GM18499 (cell line): ENCODE measurements around the gene KRTAP6-2.

ENCODE experiments used
- ATAC-seq: cut with Tn5 transposase; IDR thresholded peaks from one replicate; pipeline ENCODE4 v1.9.1; 2021; ENCODE audit warnings: moderate number of reproducible peaks; ENCODE audit not compliant: insufficient read depth, unreplicated experiment

Gene KRTAP6-2

DNA sequence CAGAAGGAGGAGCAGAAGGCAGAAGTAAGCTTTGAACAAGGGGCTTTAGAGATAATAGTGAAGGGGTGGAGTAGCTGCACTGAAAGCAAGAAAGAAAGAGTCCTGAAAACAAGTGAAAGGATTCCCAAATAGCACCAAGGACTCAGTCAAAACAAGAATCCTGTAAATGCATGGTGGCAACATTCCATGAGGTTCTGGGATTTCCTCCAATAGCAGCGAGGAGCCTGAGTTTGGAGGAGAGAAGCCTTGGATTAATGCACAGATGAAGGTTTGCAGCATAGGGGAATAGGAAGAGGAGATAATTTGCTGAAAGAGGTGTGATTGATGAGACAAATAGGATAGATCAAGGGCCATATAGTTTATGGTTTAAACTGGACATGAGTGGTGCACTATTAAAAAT, 19.4 kb downstream of the KRTAP6-2 start:
- no peak for ATAC-seq

DNA sequence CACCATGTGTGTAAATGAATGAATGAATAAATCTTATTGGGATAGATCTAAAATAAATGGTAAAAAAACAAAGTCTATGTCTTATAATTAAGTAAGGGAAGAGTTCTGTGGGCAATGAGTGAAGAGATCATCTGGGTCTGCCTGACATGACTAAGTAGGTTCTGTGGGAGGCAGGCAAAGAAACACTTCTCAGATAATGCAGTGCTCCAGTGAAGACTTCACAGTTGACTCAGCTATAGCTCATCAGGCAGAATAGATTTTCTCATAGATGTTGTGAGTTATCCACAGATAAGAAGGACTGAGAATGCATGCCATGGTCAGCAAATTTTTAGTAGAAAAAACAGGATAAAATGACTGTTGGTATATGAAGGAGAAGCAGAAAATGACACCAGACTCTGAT, 20.9 kb downstream of the KRTAP6-2 start:
- ATAC-seq, result no peak

DNA sequence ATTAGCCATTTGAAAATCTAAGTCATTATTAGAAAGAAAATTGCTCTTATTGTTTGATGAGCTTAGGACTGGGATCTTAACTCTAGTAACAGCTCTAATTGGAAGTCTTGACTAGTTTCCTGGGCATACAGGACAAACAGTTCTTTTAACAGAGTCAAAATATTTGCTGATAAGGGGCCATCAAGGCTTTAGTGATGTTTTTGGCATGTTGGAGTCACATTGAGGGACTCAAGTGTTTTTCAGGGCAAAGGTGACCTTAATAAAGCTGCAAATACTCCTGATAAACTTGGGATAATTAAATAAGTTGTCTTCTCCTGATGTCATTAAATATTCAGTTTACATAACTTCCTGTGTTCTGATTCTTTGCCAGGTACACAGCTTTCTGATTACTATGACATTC, 31.1 kb downstream of the KRTAP6-2 start:
- no peak for ATAC-seq

DNA sequence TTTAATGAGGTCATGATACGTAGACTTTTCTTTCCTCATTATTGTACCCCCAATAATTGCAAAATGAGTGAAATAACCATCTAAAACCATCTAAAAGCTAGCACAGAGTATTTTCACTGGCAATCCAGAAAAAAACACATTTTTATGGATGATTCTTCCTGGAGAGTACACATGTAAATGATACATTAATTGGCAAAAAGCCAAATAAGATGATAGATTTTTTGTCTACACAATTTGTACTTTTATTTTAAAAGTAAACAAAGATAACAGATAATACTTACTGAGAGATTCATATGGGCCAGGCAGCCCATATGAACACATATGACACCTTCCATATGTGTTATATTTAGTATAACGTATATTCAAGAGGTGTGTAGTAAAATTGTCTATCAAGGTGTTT, 35.1 kb downstream of the KRTAP6-2 start:
- ATAC-seq, result no peak

DNA sequence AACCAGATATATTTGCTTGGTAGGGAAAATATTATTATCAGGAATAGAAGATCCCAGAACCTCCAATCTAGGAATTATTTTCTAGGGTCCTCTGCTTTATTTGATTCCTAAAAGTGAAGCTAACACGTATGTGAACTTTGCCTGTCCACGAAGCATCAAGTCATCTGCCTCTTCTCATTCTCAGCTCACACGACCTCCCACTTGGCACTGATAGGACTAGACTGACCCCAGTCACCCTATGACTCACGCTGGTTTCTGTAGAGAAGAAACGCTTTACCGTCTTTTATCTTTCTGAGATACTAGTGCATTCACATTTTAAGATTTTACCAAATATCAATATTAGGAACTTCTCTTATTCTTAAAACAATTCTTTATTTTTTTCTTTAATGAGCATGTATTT, 35.6 kb downstream of the KRTAP6-2 start:
- ATAC-seq, result no peak

DNA sequence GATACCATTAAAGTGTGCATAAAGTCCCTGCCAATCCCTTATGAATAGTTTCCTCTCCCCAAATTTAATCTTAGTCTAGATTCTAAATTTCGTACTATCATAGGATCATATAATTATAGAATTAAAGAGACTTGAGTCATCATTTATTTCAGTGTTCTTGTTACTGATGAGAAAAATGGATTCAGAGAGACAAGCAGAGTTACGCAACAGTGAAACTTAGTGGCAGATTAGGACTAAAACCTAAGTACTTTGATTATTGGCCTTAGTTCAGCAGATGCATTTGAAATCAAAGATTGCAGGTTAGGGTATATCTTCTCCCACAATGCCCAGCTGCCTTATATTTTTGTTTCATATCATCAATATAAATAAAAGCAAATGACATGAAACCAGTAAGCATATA, 36.7 kb downstream of the KRTAP6-2 start:
- ATAC-seq, result no peak

DNA sequence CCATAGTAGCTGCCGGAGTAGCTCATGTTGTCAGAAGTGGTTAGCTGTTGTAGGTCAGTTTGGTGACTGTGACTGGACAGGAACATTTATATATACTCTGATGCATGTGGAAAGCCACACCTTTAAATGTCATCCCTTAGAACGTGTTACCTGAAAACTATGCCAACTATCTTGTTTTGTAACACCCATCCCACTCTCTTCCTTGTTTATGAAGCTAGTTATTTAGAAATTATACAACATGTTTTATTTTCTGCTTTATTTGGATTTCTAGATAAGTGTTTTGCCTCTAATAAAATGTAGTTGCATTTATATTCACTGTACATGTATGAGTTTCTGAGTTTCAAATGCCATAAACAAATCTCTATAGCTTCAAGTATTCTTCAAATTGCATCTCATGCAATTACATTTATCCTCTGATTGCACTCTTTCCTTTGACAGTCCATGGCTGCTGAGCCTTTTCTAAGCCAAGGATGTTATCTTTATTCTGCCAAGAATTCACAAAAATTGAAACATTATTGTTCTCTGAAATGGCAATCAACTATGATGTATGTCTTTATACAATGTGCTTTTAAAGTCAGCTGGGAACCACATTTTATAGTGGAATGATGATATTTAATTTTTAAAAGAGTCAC, 37.3 kb downstream of the KRTAP6-2 start, which contains the start of gene KRTAP19-7:
KRTAP19-7 (minus strand) TSS at position 51 of the 632 bp plus-strand sequence; CDS start at position 26, 25 bp downstream.
- no peak for ATAC-seq

DNA sequence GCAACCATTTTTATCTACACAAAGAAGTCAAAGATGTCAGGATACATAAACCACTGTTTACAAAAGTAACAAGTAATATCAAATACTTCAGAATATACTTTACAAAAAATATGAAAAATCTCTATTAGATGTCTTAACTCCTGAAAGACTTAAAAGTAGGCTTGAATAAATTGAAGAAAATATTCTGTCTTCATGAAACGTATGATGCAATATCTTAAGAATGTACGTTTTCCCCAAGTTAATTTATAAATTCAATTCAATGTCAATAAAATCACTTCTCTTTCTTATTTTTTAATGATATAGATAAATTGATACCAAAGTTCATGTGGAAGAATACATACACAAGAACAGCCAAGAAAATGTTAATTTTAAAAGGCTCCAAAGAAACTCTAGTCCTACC, 43.6 kb downstream of the KRTAP6-2 start:
- no peak for ATAC-seq

DNA sequence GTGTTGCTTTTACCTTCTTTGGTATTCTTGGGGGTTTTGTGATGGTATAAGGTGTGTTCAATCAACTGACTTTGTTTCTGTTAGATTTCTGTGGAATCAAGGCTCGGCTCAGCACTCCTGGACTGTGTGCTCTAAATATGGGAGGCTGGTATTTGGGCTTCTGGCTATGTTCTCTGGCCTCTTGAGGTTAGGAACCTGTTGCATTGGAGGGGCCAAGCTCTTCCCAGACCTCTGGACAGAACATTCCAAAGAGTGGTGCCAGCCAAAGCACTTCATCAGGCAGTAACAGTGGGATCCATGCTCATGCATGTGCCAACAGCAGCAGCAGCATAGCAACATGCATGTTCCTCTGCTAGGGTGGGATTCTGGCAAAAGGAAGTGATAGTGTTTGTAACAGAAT, 45.9 kb downstream of the KRTAP6-2 start:
- no peak for ATAC-seq
